ENCODE data around the gene NID1. TPM values are rescaled to one million over a fixed set of nuclear protein-coding genes. Genes with fewer than 3 reads are reported as not detected.
A peak's percentile ranks its signal among the peaks of the same experiment; 100 is the strongest.
"Not testable (repeated sequence)": the region's sequence is repeated elsewhere in the genome, so short reads cannot be mapped to it uniquely, and the experiment has no call there.

NID1 gene
- polyA plus RNA-seq, 3 donors from 2014 or later, result not detected

DNA sequence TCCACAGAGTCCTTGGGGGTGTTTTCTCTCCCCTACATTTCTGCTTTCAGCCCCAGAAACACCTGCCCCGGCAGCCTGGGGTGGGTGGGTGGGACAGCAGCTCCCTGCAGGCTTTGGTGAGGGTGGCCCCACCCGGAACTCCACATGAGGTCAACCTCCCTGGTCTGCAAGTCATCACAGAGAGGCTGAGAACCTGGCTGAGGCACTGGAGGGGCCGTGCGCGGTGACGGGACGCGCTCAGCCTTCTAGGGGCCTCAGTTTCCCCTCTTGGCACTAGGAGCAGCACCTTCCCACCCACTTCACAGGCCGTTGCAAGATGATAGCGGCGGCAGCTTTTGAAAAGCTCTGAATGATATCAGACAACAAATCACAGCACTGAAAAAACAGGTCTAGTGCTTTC is 37.7 kb upstream of the NID1 start:
- Mint-ChIP-seq H3K36me3 (no peaks in the 10 kb centered on the region), H3K27me3 (ENCODE audit: low read depth in 3 of 3) (peaks cover 0 to 3% (median 0%) of the 10 kb centered on the region in 3 donors), H3K9me3 (no peaks in the 10 kb centered on the region), H3K4me3 (no peak overlapping the region), H3K4me1 (peaks cover 2 to 6% of the 10 kb centered on the region in 2 donors), H3K27ac (no peak overlapping the region)
- DNase-seq, result no peak

DNA sequence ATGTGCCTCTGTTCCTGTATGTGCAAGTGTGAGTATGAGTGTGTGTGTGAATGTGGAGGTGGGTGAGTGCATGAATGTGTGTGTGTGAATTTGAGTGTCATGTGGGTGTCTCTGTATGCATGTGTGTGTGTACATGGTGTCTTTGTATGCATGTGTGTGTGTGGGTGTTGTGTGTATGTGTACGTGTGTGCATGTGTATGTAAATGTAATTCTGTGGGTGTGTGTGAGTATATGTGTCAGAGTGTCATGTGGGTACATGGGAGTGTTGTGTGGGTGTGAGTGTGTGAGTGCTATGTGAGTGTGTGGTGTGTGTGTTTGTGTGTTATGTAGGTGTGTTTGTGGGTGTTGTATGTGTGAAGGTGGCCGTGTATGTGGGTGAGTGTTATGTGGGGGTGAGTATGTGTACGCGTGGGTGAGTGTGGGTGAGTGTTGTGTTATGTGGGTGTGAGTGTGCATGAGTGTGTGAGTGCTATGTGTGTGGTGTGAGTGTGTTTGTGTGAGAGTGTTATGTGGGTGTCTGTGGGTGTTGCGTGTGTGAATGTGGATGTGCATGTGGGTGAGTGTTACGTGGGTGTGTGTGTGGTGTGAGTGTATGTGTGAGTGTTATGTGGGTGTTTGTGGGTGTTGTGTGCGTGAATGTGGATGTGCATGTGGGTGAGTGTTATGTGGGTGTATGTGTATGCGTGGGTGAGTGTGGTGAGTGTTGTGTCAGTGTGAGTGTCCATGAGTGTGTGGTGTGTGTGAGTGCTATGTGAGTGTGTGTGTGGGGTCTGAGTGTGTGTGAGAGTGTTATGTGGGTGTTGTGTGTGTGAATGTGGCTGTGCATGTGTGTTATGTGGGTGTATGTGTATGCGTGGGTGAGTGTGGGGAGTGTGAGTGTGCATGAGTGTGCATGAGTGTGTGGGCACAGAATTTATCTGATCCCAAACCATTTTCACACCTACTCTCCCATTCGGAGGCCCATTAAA is 36.6 kb upstream of the NID1 start:
- H3K4me3 Mint-ChIP-seq, result no peak overlapping the region
- H3K27ac Mint-ChIP-seq, result no peak overlapping the region
- H3K27me3 Mint-ChIP-seq (ENCODE audit: low read depth in 3 of 3), result peaks cover 0 to 5% (median 2%) of the 10 kb centered on the region in 3 donors

DNA sequence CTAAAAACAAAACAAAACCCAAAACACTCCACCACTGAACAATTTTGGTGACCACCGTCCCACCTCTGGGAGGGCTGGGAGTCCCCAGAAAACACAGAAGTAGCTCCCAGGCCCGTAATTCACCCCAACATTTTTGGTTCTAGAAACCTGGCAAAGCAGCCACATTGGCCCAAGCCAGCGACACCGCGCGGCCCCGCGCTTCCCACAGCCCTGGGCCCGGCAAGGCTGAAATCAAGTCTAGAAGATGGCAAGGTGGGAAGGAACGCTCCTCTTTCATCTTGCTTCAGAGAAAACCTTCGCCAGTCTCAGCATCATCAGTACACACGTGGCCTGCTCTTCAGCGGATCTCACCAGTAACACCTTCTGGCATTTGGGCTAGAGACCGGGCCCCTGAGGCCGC is 35.9 kb upstream of the NID1 start:
- DNase-seq, result no peak
- H3K27me3 Mint-ChIP-seq (ENCODE audit: low read depth in 3 of 3), result peaks cover 0 to 3% (median 2%) of the 10 kb centered on the region in 3 donors
- no peaks in the 10 kb centered on the region for H3K9me3 Mint-ChIP-seq
- H3K36me3 Mint-ChIP-seq, result no peaks in the 10 kb centered on the region
- H3K4me1 Mint-ChIP-seq, result peaks cover 2 to 6% of the 10 kb centered on the region in 2 donors
- H3K27ac Mint-ChIP-seq, result no peak overlapping the region
- no peak overlapping the region for H3K4me3 Mint-ChIP-seq

More for the DNA sequence above, 36.6 kb upstream of the NID1 start:
- no peak for DNase-seq
- H3K9me3 Mint-ChIP-seq, result no peaks in the 10 kb centered on the region
- H3K36me3 Mint-ChIP-seq, result no peaks in the 10 kb centered on the region
- H3K4me1 Mint-ChIP-seq, result peaks cover 2 to 6% of the 10 kb centered on the region in 2 donors

DNA sequence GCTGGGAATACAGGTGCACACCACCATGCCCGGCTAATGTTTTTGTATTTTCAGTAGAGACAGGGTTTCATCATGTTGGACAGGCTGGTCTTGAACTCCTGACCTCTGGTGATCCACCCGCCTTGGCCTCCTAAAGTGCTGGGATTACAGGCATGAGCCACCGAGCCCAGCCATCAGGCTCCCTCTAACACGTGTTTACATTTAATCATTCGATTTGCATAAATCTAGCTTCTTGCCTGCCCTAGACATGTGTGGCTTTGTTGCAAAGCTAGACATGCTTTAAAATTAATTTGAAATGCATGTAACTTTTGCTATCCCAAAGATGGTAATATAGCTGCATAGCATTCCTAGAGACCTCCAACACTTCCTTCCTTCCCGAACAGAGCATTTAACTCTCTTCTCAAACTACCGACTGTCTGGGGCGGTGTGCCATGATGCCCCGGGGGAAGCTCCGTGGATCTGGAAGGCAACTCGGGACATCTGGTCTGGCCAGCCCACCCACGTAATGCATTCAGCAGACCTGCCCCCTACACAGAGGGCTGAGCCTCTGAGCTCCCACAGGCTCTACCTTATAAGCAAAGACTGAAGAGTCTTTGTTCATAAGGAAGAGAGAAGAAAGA is 34.6 kb upstream of the NID1 start:
- Mint-ChIP-seq H3K4me3 (no peak overlapping the region), H3K27ac (no peak overlapping the region), H3K9me3 (no peaks in the 10 kb centered on the region), H3K36me3 (no peaks in the 10 kb centered on the region), H3K27me3 (ENCODE audit: low read depth in 3 of 3) (peaks cover 0 to 5% (median 3%) of the 10 kb centered on the region in 3 donors), H3K4me1 (peaks cover 2 to 6% of the 10 kb centered on the region in 2 donors)
- no peak for DNase-seq

DNA sequence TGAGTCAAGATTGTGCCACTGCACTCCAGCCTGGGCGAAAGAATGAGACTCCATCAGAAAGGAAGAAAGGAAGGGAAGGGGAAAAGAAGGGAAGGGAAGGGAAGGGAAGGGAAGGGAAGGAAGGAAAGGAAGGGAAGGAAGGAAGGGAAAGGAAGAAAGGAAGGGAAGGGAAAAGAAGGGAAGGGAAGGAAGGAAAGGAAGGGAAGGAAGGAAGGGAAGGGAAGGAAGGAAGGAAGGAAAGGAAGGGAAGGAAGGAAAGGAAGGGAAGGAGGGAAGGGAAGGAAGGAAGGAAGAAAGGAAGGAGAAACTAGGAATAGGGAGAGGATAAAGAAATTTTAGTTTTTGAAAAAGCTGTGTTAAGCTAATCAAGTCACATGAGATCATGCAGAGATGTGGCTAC is 33.4 kb upstream of the NID1 start:
- no peaks in the 10 kb centered on the region for H3K4me1 Mint-ChIP-seq
- no peaks in the 10 kb centered on the region for H3K9me3 Mint-ChIP-seq
- no peaks in the 10 kb centered on the region for H3K36me3 Mint-ChIP-seq
- no peak overlapping the region for H3K27ac Mint-ChIP-seq
- DNase-seq, result no peak
- H3K27me3 Mint-ChIP-seq (ENCODE audit: low read depth in 3 of 3), result peaks cover 0 to 5% (median 1%) of the 10 kb centered on the region in 3 donors
- H3K4me3 Mint-ChIP-seq, result no peak overlapping the region

DNA sequence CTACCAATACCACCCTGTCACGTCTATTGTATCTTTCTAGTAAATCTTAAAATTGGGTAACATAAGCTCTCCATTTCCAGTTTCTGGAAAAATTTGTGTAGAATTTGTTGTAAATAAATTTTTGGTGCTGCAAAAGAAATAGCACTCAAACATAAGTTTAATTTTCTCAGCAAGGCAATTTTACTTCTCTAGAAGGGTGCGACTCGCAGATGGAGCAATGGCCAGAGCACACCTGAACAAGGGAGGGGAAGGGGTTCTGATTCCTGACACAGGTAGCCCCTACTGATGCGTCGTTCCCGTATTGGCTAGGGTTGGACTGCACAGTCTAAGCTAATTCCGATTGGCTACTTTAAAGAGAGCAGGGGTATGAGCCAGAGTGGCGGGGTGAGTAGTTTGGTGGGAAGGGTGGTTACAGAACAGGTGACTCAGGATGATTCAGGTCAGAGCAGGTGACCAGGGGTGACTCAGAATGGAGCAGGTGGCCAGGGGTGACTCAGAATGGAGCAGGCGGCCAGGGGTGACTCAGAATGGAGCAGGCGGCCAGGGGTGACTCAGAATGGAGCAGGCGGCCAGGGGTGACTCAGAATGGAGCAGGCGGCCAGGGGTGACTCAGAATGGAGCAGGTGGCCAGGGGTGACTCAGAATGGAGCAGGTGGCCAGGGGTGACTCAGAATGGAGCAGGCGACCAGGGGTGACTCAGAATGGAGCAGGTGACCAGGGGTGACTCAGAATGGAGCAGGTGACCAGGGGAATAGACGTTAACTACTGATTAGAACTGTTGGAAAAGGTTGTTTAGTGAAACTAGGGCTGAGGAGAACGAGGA is 32.0 kb upstream of the NID1 start:
- H3K4me1 Mint-ChIP-seq; H3K27me3 Mint-ChIP-seq (ENCODE audit: low read depth in 3 of 3); H3K9me3 Mint-ChIP-seq; H3K36me3 Mint-ChIP-seq: not testable (repeated sequence)
- H3K4me3 Mint-ChIP-seq, result peak overlapping the region in 1 of 5 donors; percentile 33
- DNase-seq, result peak in 2 of 3 donors; percentile 34 to 40
- peak overlapping the region in 2 of 6 donors; percentile 57 to 65 for H3K27ac Mint-ChIP-seq

DNA sequence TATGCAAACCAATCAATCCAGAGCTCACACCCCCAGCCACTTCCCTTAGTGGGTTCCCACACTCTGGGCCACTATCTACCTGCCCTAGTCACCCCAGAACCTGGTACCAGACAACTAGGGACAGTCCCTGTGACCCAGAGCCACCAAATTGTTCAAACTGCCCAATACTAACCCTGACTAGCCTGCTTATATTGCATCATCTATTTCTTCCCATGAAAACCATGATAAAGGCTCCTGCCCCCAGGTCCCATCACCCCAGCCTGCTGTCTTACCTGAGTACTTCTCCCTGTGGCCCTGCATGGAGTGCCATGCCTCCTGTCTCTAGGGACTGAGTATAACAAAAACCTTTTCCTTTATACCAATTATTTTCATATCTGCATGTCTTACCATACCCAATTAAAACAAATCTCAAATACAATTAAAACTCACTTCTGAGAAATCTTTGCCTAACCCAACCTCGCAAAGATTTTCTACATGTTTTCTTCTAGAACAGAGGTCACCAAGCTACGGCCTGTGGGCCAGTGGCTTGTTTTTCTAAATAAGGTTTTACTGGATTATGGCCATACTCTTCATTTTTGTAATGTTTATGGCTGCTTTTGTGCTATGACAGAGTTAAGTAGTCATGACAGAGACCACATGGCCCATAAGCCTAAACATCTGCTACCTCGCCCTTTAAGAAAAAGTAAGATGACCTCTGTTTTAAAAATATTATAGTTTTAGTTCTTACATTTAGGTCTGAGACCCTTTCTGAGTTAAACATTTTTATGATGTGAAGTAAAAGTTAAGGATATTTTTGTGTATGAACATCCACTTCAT is 31.0 kb upstream of the NID1 start:
- no peak overlapping the region for H3K27ac Mint-ChIP-seq

DNA sequence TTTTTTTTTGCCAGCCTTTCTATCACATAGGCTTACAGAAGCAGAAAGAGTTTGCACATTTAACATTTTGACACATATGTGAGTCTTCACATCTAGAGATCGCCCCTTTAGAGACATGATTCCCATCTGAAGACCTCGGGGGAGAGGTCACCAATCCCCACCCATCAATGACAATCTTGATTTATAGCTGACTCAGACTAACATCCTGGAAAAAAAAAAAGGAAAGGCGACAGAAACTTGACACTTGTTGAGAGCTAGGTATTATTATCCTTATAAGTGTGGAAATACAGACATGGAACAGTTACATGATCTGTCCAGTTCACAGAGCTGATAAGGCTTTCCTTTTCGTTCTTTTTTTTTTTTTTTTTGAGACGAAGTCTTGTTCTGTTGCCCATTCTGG is 28.0 kb upstream of the NID1 start:
- no peak overlapping the region for H3K4me3 Mint-ChIP-seq
- no peaks in the 10 kb centered on the region for H3K9me3 Mint-ChIP-seq
- H3K27me3 Mint-ChIP-seq (ENCODE audit: low read depth in 3 of 3), result peaks cover 0 to 5% (median 1%) of the 10 kb centered on the region in 3 donors
- no peak overlapping the region for H3K27ac Mint-ChIP-seq
- no peak for DNase-seq
- H3K36me3 Mint-ChIP-seq, result no peaks in the 10 kb centered on the region
- no peaks in the 10 kb centered on the region for H3K4me1 Mint-ChIP-seq

More for the DNA sequence above, 31.0 kb upstream of the NID1 start:
- no peaks in the 10 kb centered on the region for H3K9me3 Mint-ChIP-seq
- no peak for DNase-seq
- H3K27me3 Mint-ChIP-seq (ENCODE audit: low read depth in 3 of 3), result peaks cover 0 to 5% (median 1%) of the 10 kb centered on the region in 3 donors
- H3K4me3 Mint-ChIP-seq, result no peak overlapping the region
- H3K4me1 Mint-ChIP-seq, result no peaks in the 10 kb centered on the region
- no peaks in the 10 kb centered on the region for H3K36me3 Mint-ChIP-seq

DNA sequence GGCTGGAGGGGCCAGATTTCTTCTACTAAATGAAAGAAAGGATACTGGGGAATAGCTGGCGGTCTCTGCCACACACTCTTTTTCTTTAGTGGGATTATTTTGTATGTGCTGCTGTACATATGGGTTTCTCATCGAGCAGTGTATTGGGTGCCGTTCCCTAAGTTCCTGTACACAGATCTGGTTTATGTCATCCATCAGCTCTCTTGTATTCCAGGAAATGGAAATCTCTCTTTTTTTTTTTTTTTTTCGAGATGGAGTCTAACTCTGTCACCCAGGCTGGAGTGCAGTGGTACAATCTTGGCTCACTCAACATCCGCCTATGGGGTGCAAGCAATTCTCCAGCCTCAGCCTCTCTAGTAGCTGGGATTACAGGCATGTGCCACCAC is 27.0 kb upstream of the NID1 start:
- Mint-ChIP-seq H3K27ac (no peak overlapping the region), H3K27me3 (ENCODE audit: low read depth in 3 of 3) (peaks cover 0 to 3% (median 0%) of the 10 kb centered on the region in 3 donors), H3K4me3 (no peak overlapping the region), H3K4me1 (no peaks in the 10 kb centered on the region), H3K36me3 (no peaks in the 10 kb centered on the region), H3K9me3 (no peaks in the 10 kb centered on the region)
- no peak for DNase-seq

DNA sequence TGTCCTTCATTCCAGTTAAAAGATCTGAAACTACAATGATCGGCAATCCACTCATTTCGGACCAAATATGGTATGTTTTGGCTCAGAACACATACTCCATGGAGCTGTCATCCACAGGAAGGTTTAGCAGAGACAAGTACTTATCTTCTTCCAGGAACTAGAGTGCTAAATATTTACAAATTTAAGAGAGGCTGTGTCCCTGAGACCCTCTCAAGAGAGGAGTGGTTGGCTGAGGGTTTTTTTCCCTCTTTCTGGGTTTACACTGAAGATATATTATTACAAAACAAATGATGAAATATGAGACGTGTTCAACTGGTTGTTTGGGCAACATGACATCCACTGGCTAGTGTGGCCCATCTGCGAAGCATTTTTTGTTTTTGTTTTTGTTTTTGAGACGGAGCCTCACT is 25.9 kb upstream of the NID1 start:
- Mint-ChIP-seq H3K27ac (no peak overlapping the region), H3K4me3 (no peak overlapping the region), H3K27me3 (ENCODE audit: low read depth in 3 of 3) (peaks cover 0 to 3% (median 2%) of the 10 kb centered on the region in 3 donors), H3K4me1 (no peaks in the 10 kb centered on the region), H3K9me3 (no peaks in the 10 kb centered on the region), H3K36me3 (no peaks in the 10 kb centered on the region)
- DNase-seq, result no peak

DNA sequence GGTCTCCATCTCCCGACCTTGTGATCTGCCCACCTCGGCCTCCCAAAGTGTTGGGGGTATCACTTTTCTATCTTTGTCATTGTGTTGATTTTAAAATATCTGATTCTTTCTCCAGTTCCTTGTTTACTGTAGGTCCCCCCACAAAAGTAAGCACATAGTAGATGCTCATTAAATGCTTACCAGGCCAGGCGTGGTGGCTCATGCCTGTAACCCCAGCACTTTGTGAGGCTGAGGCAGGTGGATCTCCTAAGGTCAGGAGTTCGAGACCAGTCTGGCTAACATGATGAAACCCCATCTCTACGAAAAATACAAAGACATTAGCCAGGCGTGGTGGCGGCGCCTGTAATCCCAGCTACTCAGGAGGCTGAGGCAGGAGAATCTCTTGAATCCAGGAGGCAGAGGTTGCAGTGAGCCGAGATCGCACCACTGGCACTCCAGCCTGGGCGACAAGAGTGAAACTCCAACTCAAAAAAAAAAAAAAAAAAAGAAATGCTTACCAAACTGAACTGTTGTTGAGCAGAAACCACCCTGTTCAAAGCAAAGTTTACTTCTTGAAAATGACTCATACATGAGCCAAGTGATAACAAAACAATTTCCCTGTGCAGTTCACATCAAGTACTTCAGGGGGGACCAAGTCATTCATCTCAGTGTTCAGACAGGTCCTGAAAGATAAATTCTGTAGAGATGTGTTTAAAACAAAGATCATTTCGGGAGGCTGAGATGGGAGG is 24.3 kb upstream of the NID1 start:
- Mint-ChIP-seq H3K36me3 (no peaks in the 10 kb centered on the region), H3K4me3 (no peak overlapping the region), H3K27me3 (ENCODE audit: low read depth in 3 of 3) (peaks cover 0 to 2% (median 0%) of the 10 kb centered on the region in 3 donors), H3K9me3 (no peaks in the 10 kb centered on the region), H3K4me1 (no peaks in the 10 kb centered on the region), H3K27ac (no peak overlapping the region)
- DNase-seq, result no peak

DNA sequence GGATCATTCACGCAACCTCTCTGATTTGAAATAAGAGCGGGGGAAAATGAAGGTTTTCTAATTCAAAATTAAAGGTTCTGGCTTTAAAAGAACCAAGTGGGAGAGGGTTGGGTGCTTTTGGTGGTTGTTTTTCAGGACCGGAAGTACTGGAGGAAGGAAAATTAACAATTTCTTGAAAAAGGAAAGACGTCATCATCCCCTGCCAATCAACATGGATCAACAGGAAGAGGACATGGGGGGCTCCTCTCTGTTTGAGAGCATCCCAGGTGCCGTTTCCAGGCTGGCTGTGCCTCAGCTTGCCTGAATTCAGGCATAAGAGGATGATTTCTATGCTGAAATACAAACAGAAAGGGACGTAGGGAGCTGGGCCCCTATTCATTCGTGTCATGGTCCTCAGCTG is 21.6 kb upstream of the NID1 start:
- H3K27ac Mint-ChIP-seq, result no peak overlapping the region
- H3K27me3 Mint-ChIP-seq (ENCODE audit: low read depth in 3 of 3), result peaks cover 0 to 2% (median 0%) of the 10 kb centered on the region in 3 donors
- no peaks in the 10 kb centered on the region for H3K36me3 Mint-ChIP-seq
- H3K4me1 Mint-ChIP-seq, result no peaks in the 10 kb centered on the region
- no peak for DNase-seq
- H3K9me3 Mint-ChIP-seq, result no peaks in the 10 kb centered on the region
- no peak overlapping the region for H3K4me3 Mint-ChIP-seq

Measured in immature natural killer cell (primary cell).